ENCODE results near the gene RUNX2.

- TF ChIP-seq CTCF (conservative IDR thresholded peaks at IDR 0.05; ENCODE audit: low read length): no peak
- no peak for TF ChIP-seq EZH2phosphoT487 (IDR thresholded peaks at IDR 0.05; ENCODE audit: borderline replicate concordance, low read depth, low read length)
Measured at GRCh38 chr6:45460166-45460565, 132.0 kb downstream of the RUNX2 start.

Measured in OCI-LY7 (cell line).